ENCODE results near the gene CAPZA1. TPM values are rescaled to one million over a fixed set of nuclear protein-coding genes. Genes with fewer than 3 reads are reported as not detected.

The CAPZA1 gene
- total RNA-seq, 1 donor, result 159 TPM

- peaks cover 33% of the 10 kb centered on the region for H3K79me2 ChIP-seq (ENCODE audit: insufficient read depth, low read length)
- peak overlapping the region; percentile 13 for H3K27ac ChIP-seq (ENCODE audit: low read depth, low read length)
- H3K36me3 ChIP-seq (ENCODE audit: insufficient read depth, low read length), result peaks cover 42% of the 10 kb centered on the region
- no peak overlapping the region for H3K4me2 ChIP-seq (ENCODE audit: insufficient read depth, low read length)
- H3K4me1 ChIP-seq (ENCODE audit: insufficient read depth, low read length), result peaks cover 23% of the 10 kb centered on the region
- no peaks in the 10 kb centered on the region for H3K27me3 ChIP-seq (ENCODE audit: insufficient read depth, low read length)
- TF ChIP-seq CTCF (IDR thresholded peaks at IDR 0.05; ENCODE audit: extremely low read depth, low read depth, low read length), result no peak
- no peak overlapping the region for H3K4me3 ChIP-seq (ENCODE audit: insufficient read depth, low read length)
- peaks cover 4% of the 10 kb centered on the region for H4K20me1 ChIP-seq (ENCODE audit: insufficient read depth, low read length)
- DNase-seq (ENCODE audit: insufficient read length, low spot score, missing footprints), result no peak
- H3K9me3 ChIP-seq (ENCODE audit: low read depth, low read length), result no peaks in the 10 kb centered on the region
- H2AFZ ChIP-seq (ENCODE audit: low read length), result no peak overlapping the region
Observed at GRCh38 chr1:112672009-112672408, 52.4 kb downstream of the CAPZA1 start.

GRCh38 chr1:112672842-112673241 is 53.2 kb downstream of the CAPZA1 start:
- DNase-seq (ENCODE audit: insufficient read length, low spot score, missing footprints), result no peak
- H4K20me1 ChIP-seq (ENCODE audit: insufficient read depth, low read length), result peaks cover 6% of the 10 kb centered on the region
- H3K4me1 ChIP-seq (ENCODE audit: insufficient read depth, low read length), result peaks cover 23% of the 10 kb centered on the region
- H3K4me3 ChIP-seq (ENCODE audit: insufficient read depth, low read length), result no peak overlapping the region
- peaks cover 37% of the 10 kb centered on the region for H3K79me2 ChIP-seq (ENCODE audit: insufficient read depth, low read length)
- no peak overlapping the region for H3K4me2 ChIP-seq (ENCODE audit: insufficient read depth, low read length)
- no peak for TF ChIP-seq CTCF (IDR thresholded peaks at IDR 0.05; ENCODE audit: extremely low read depth, low read depth, low read length)
- peaks cover 35% of the 10 kb centered on the region for H3K36me3 ChIP-seq (ENCODE audit: insufficient read depth, low read length)
- no peak overlapping the region for H2AFZ ChIP-seq (ENCODE audit: low read length)
- no peaks in the 10 kb centered on the region for H3K9me3 ChIP-seq (ENCODE audit: low read depth, low read length)
- peak overlapping the region; percentile 77 for H3K27ac ChIP-seq (ENCODE audit: low read depth, low read length)
- no peaks in the 10 kb centered on the region for H3K27me3 ChIP-seq (ENCODE audit: insufficient read depth, low read length)

GRCh38 chr1:112673592-112674439 is 54.2 kb downstream of the CAPZA1 start:
- peak overlapping the region; percentile 85 for H3K4me2 ChIP-seq (ENCODE audit: insufficient read depth, low read length)
- H3K27ac ChIP-seq (ENCODE audit: low read depth, low read length), result peak overlapping the region; percentile 77
- peaks cover 26% of the 10 kb centered on the region for H3K36me3 ChIP-seq (ENCODE audit: insufficient read depth, low read length)
- TF ChIP-seq CTCF (IDR thresholded peaks at IDR 0.05; ENCODE audit: extremely low read depth, low read depth, low read length), result peak; percentile 70
- DNase-seq (ENCODE audit: insufficient read length, low spot score, missing footprints), result no peak
- H3K9me3 ChIP-seq (ENCODE audit: low read depth, low read length), result no peaks in the 10 kb centered on the region
- H3K27me3 ChIP-seq (ENCODE audit: insufficient read depth, low read length), result no peaks in the 10 kb centered on the region
- H3K4me3 ChIP-seq (ENCODE audit: insufficient read depth, low read length), result peak overlapping the region; percentile 89
- H3K4me1 ChIP-seq (ENCODE audit: insufficient read depth, low read length), result peaks cover 23% of the 10 kb centered on the region
- peak overlapping the region; percentile 64 for H2AFZ ChIP-seq (ENCODE audit: low read length)
- H4K20me1 ChIP-seq (ENCODE audit: insufficient read depth, low read length), result peaks cover 6% of the 10 kb centered on the region
- peaks cover 43% of the 10 kb centered on the region for H3K79me2 ChIP-seq (ENCODE audit: insufficient read depth, low read length)

GRCh38 chr1:112674440-112674985 is 54.9 kb downstream of the CAPZA1 start, which contains the start of gene MOV10:
MOV10 (plus strand) TSS chr1:112674659; CDS start chr1:112674913, 254 bp downstream.
- Histone ChIP-seq H3K27ac (ENCODE audit: low read depth, low read length) (peak within 1 kb of the TSS; percentile 77), H4K20me1 (ENCODE audit: insufficient read depth, low read length) (peaks cover 6% of the 10 kb centered on the region), H3K79me2 (ENCODE audit: insufficient read depth, low read length) (peaks cover 50% of the 10 kb centered on the region), H3K36me3 (ENCODE audit: insufficient read depth, low read length) (peaks cover 20% of the 10 kb centered on the region), H3K4me3 (ENCODE audit: insufficient read depth, low read length) (peak within 1 kb of the TSS; percentile 89), H2AFZ (ENCODE audit: low read length) (peak within 1 kb of the TSS; percentile 67), H3K27me3 (ENCODE audit: insufficient read depth, low read length) (no peaks in the 10 kb centered on the region), H3K4me2 (ENCODE audit: insufficient read depth, low read length) (peak within 1 kb of the TSS; percentile 85), H3K4me1 (ENCODE audit: insufficient read depth, low read length) (peaks cover 23% of the 10 kb centered on the region), H3K9me3 (ENCODE audit: low read depth, low read length) (no peaks in the 10 kb centered on the region)
- peak; percentile 91 for DNase-seq (ENCODE audit: insufficient read length, low spot score, missing footprints)
- TF ChIP-seq CTCF (IDR thresholded peaks at IDR 0.05; ENCODE audit: extremely low read depth, low read depth, low read length), result no peak

Measured in osteoblast (primary cell).